Uterus (tissue), 4 donors: ENCODE measurements around the gene HERC4. TPM values are rescaled to one million over a fixed set of nuclear protein-coding genes. Genes with fewer than 3 reads are reported as not detected.
A peak's percentile ranks its signal among the peaks of the same experiment; 100 is the strongest.

Source experiments
- DNase-seq, 2 donors: peaks; one replicate each; pipeline ENCODE4 v3.0.0-alpha.2; 2019 to 2020
- H3K27ac ChIP-seq, 2 donors: fragments of 200-600 bp; sonication (generic); 1 replicate in 1 of 2; 2 replicates in 1 of 2; pipeline ENCODE4 v1.5.1; 2016 to 2018
- H3K27me3 ChIP-seq, 2 donors: fragments of 200-600 bp; sonication (generic); one replicate each; pipeline ENCODE4 v1.5.1; 2018 to 2019; ENCODE audit warnings: control low read depth in 1 of 2
- H3K36me3 ChIP-seq, 2 donors: fragments of 200-600 bp; sonication (generic); one replicate each; pipeline ENCODE4 v1.5.1; 2019; ENCODE audit warnings: control low read depth in 1 of 2
- H3K4me1 ChIP-seq, 2 donors: fragments of 200-600 bp; sonication (generic); one replicate each; pipeline ENCODE4 v1.5.1; 2018 to 2019; ENCODE audit warnings: control low read depth in 1 of 2
- H3K4me3 ChIP-seq, 2 donors: fragments of 200-600 bp; sonication (generic); 1 replicate in 1 of 2; 2 replicates in 1 of 2; pipeline ENCODE4 v1.5.1; 2018 to 2019; ENCODE audit warnings: mild to moderate bottlenecking in 1 of 2
- H3K9me3 ChIP-seq, 2 donors: fragments of 200-600 bp; sonication (generic); one replicate each; pipeline ENCODE4 v1.5.1; 2019; ENCODE audit warnings: control low read depth in 1 of 2
- POLR2A ChIP-seq, 2 donors: fragments of 450-650 bp; IDR thresholded peaks; one replicate each; pipeline ENCODE4 v1.6.1; 2016; ENCODE audit warnings: antibody characterized with exemption in 2 of 2, mild to moderate bottlenecking in 1 of 2, moderate library complexity in 1 of 2
- intact Hi-C: fragments of 100-400 bp; cut with DNase I; formaldehyde crosslinking; loops from one replicate; pipeline ENCODE4 v1.15.1; 2023; ENCODE audit warnings: low total_unique reads
- total RNA-seq, 4 donors: library from RNA; depleted of rRNA in 3 of 4; stranded (reverse); fragments of >200 nt in 3 of 4; gene quantifications; one replicate each; pipeline versions ENCODE4 v1.1.0 to v1.2.4, GENCODE V29; 2014 to 2023
- TF ChIP-seq, protein P1 (sequence below), 4 experiments: fragments of 200-600 bp in 2 of 4; fragments of 450-650 bp in 2 of 4; sonication (generic) in 2 of 4; IDR thresholded peaks; one replicate each; pipeline ENCODE4 v1.5.1; 2016 to 2019; ENCODE audit warnings: antibody characterized with exemption in 4 of 4, mild to moderate bottlenecking in 2 of 4, moderate library complexity in 1 of 4
- donor health status: DM: yes; HTN: yes; CAD: no.

Gene HERC4
- total RNA-seq, 4 donors from 2014 or later = 31.8 to 119 (median 56.2) TPM

DNA sequence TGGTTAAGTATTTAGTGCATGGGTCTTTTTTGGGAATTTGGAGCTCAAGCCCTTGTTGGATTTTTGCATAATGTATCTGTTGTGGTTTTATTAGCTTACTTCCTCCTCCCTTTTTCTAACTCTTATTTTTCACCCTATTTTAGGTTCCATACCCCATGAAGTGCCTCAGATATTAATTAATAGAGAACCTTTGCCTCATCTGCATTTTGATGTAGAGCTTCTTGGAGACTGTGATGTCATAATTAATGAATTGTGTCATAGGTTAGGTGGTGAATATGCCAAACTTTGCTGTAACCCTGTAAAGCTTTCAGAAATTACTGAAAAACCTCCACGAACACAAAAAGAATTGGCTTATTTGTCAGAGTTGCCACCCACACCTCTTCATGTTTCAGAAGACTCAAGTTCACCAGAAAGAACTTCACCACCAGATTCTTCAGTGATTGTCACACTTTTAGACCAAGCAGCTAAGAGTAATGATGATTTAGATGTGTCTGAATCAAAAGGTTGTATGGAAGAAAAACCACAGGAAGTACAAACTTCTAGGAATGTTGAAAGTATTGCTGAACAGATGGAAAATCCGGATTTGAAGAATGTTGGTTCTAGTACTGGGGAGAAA, 162.6 kb downstream of the HERC4 start:
- Histone ChIP-seq H3K27me3 (no peaks in the 10 kb centered on the region), H3K4me3 (no peak overlapping the region), H3K4me1 (no peaks in the 10 kb centered on the region), H3K27ac (no peak overlapping the region), H3K9me3 (no peaks in the 10 kb centered on the region), H3K36me3 (no peaks in the 10 kb centered on the region)
- DNase-seq = no peak
- intact Hi-C loops = no loop called here
- TF ChIP-seq POLR2A (IDR thresholded peaks at IDR 0.05) = no peak
- TF ChIP-seq, protein P1, sequence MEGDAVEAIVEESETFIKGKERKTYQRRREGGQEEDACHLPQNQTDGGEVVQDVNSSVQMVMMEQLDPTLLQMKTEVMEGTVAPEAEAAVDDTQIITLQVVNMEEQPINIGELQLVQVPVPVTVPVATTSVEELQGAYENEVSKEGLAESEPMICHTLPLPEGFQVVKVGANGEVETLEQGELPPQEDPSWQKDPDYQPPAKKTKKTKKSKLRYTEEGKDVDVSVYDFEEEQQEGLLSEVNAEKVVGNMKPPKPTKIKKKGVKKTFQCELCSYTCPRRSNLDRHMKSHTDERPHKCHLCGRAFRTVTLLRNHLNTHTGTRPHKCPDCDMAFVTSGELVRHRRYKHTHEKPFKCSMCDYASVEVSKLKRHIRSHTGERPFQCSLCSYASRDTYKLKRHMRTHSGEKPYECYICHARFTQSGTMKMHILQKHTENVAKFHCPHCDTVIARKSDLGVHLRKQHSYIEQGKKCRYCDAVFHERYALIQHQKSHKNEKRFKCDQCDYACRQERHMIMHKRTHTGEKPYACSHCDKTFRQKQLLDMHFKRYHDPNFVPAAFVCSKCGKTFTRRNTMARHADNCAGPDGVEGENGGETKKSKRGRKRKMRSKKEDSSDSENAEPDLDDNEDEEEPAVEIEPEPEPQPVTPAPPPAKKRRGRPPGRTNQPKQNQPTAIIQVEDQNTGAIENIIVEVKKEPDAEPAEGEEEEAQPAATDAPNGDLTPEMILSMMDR (IDR thresholded peaks at IDR 0.05) = no peak

GRCh38 chr10:67903581-67903980, 171.5 kb downstream of the HERC4 start:
- Histone ChIP-seq H3K4me1 (no peaks in the 10 kb centered on the region), H3K9me3 (no peaks in the 10 kb centered on the region), H3K27me3 (no peaks in the 10 kb centered on the region), H3K4me3 (no peak overlapping the region), H3K27ac (no peak overlapping the region), H3K36me3 (no peaks in the 10 kb centered on the region)
- DNase-seq = no peak
- TF ChIP-seq, protein P1 (IDR thresholded peaks at IDR 0.05) = no peak
- no peak for TF ChIP-seq POLR2A (IDR thresholded peaks at IDR 0.05)
- intact Hi-C loops = no loop called here

DNA sequence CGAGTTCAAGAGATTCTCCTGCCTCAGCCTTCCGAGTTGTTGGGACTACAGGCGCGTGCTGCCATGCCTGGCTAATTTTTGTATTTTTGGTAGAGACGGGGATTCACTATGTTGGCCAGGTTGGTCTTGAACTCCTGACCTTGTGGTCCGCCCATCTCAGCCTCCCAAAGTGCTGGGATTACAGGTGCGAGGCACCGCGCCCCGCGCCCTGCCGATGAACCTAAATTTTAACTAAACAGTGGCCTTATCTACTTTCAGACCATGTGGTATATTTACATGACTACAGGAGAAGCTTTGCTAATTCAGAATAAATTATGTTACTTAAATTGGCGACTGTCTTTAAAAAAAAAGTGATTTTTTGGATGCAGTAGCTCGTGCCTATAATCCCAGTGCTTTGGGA, 181.4 kb downstream of the HERC4 start:
- Histone ChIP-seq H3K4me3 (no peak overlapping the region), H3K27me3 (no peaks in the 10 kb centered on the region), H3K9me3 (no peaks in the 10 kb centered on the region), H3K27ac (no peak overlapping the region), H3K4me1 (no peaks in the 10 kb centered on the region), H3K36me3 (no peaks in the 10 kb centered on the region)
- DNase-seq = no peak
- TF ChIP-seq POLR2A (IDR thresholded peaks at IDR 0.05) = no peak
- TF ChIP-seq, protein P1 (IDR thresholded peaks at IDR 0.05) = no peak
- intact Hi-C loops = no loop called here

DNA sequence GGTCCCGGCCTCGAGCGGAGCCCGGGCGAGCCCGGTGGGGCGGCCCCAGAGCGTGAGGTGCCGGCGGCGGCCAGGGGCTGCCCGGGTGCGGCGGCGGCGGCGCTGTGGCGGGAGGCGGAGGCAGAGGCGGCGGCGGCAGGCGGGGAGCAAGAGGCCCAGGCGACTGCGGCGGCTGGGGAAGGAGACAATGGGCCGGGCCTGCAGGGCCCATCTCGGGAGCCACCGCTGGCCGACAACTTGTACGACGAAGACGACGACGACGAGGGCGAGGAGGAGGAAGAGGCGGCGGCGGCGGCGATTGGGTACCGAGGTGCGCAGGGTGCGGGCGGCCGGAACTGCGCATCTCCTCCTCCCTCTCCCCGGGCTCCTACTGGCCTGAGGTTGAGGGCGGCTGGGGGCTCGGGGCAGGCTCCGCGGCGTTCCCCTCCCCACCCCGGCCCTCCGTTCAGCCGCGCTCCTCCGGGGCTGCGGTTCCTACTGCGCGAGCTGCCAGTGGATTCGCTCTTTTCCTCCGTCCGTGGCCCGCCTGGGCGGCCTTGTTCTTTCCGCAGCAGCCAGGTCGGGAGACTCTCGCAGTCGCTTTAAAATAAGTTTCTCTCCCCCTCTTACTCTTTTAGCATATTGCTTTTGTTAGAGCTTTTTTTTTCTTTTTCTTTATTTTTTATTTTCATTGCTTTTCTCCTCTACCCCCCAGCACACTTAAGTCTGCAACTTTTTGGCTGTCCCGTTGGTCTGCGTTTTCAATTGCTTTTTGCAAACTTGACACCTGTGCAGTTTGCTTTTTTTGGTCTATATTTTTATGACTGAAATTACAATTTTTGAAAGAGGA, 190.0 kb downstream of the HERC4 start:
- TF ChIP-seq, protein P1 (IDR thresholded peaks at IDR 0.05) = peak in 1 of 4 experiments; percentile 15
- TF ChIP-seq POLR2A (IDR thresholded peaks at IDR 0.05) = no peak
- Histone ChIP-seq H3K4me1 (peaks cover 0 to 9% of the 10 kb centered on the region in 2 donors), H3K9me3 (no peaks in the 10 kb centered on the region), H3K36me3 (no peaks in the 10 kb centered on the region), H3K27ac (peak overlapping the region; percentile 90 to 98), H3K27me3 (no peaks in the 10 kb centered on the region), H3K4me3 (peak overlapping the region; percentile 61 to 80)
- DNase-seq = peak; percentile 69 to 71
- intact Hi-C loops = no loop called here

DNA sequence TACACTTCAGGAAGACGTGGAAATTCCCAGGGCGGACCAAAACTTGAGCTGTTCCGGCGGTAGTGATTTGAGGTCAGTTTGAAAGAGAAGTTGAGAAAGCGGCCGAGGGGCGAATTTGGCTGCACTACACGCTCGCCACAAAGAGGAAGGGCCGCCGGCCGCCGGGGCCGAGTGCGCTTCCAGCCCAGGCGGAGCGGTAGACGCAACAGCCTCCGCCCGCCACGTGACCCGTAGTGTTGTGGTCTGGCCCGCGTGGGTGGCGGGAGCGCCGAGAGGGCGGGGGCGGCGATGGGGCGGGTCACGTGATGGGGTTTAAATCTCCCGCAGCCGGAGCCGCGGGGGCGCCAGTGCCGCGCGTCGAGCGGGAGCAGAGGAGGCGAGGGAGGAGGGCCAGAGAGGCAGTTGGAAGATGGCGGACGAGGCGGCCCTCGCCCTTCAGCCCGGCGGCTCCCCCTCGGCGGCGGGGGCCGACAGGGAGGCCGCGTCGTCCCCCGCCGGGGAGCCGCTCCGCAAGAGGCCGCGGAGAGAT, 190.7 kb downstream of the HERC4 start, which contains the start of gene SIRT1:
SIRT1 (plus strand) TSS at position 344 of the 529 bp plus-strand sequence; CDS start at position 410, 66 bp downstream.
- intact Hi-C loops = no loop called here
- Histone ChIP-seq H3K4me1 (peaks cover 0 to 9% of the 10 kb centered on the region in 2 donors), H3K27me3 (no peaks in the 10 kb centered on the region), H3K36me3 (no peaks in the 10 kb centered on the region), H3K27ac (peak within 1 kb of the TSS; percentile 90 to 98), H3K4me3 (peak within 1 kb of the TSS; percentile 61 to 80), H3K9me3 (no peaks in the 10 kb centered on the region)
- TF ChIP-seq POLR2A (IDR thresholded peaks at IDR 0.05) = peak; percentile 76 to 98
- TF ChIP-seq, protein P1 (IDR thresholded peaks at IDR 0.05) = peak in 2 of 4 experiments; percentile 7 to 15
- DNase-seq = peak; percentile 96 to 97
